Lung (tissue), 12 donors: Measurements from ENCODE around the gene MPP2. TPM values are rescaled to one million over a fixed set of nuclear protein-coding genes. Genes with fewer than 3 reads are reported as not detected.

ENCODE experiments used
- ATAC-seq: fragments of 200-7000 bp; cut with Tn5 transposase; one replicate; pipeline ENCODE4 v1.9.1; 2020; ENCODE audit warnings: moderate number of reproducible peaks; ENCODE audit not compliant: insufficient read depth, low FRiP score
- DNase-seq, 3 donors: peaks; one replicate each; pipeline ENCODE4 v3.0.0-alpha.2; 2013 to 2017
- H3K27ac ChIP-seq, 2 donors: one replicate each; pipeline ENCODE4 v1.5.1; 2013; ENCODE audit warnings: mild to moderate bottlenecking in 2 of 2, moderate library complexity in 2 of 2, control low read depth in 1 of 2, inconsistent platforms in 1 of 2, low read depth in 1 of 2, low read length in 1 of 2
- H3K27me3 ChIP-seq, 3 donors: one replicate each; pipeline ENCODE4 v1.5.1; 2013; ENCODE audit warnings: low read length in 2 of 3; ENCODE audit not compliant: control insufficient read depth in 3 of 3, insufficient read depth in 3 of 3
- H3K36me3 ChIP-seq, 4 donors: one replicate each; pipeline ENCODE4 v1.5.1; 2013; ENCODE audit warnings: low read length in 4 of 4, mild to moderate bottlenecking in 1 of 4, moderate library complexity in 1 of 4; ENCODE audit not compliant: control insufficient read depth in 4 of 4, insufficient read depth in 4 of 4
- H3K4me1 ChIP-seq, 5 donors: one replicate each; pipeline ENCODE4 v1.5.1; 2013; ENCODE audit warnings: low read length in 5 of 5, mild to moderate bottlenecking in 2 of 5, moderate library complexity in 1 of 5; ENCODE audit not compliant: control insufficient read depth in 5 of 5, insufficient read depth in 5 of 5
- H3K4me3 ChIP-seq: one replicate; pipeline ENCODE4 v1.5.1; 2013; ENCODE audit warnings: mild to moderate bottlenecking, control low read depth, moderate library complexity
- H3K9ac ChIP-seq, 2 donors: one replicate each; pipeline ENCODE4 v1.5.1; 2013; ENCODE audit warnings: low read length in 2 of 2, control low read depth in 1 of 2; ENCODE audit not compliant: insufficient read depth in 1 of 2
- H3K9me3 ChIP-seq, 4 donors: one replicate each; pipeline ENCODE4 v1.5.1; 2013; ENCODE audit warnings: low read length in 3 of 4, mild to moderate bottlenecking in 1 of 4, moderate library complexity in 1 of 4; ENCODE audit not compliant: control insufficient read depth in 4 of 4, insufficient read depth in 3 of 4
- CTCF ChIP-seq: IDR thresholded peaks from 2 replicates; pipeline ENCODE4 v1.5.1; 2012; ENCODE audit warnings: mild to moderate bottlenecking; ENCODE audit errors: control extremely low read depth, extremely low read depth
- WGBS, 2 donors: extraction: QIAGEN DNeasy Blood & Tissue Kit; methylation state at CpG; one replicate each; pipeline ENCODE4 v1.1.7; 2013; 5-methylcytosine and 5-hydroxymethylcytosine counted together
- polyA plus RNA-seq, 2 donors: library from polyadenylated mRNA; stranded (reverse); fragments of 200-250 nt; gene quantifications; one replicate each; pipeline ENCODE4 v1.2.1, GENCODE V29; 2013
- total RNA-seq, 2 donors: library from RNA; depleted of rRNA in 1 of 2; stranded (reverse); fragments of >200 nt in 1 of 2; gene quantifications; one replicate each; pipeline ENCODE4 v1.2.1, GENCODE V29; 2014 to 2021
- donor health status: control.
- donor health status: control.
- donor health status: Bipolar disorder and iron deficiency.
- donor health status: healthy.
- donor health status: DM: yes; HTN: yes; CAD: no.

The MPP2 gene
- total and polyA plus RNA-seq, 4 donors = 0.24 to 1.3 (median 0.69) TPM

GRCh38 chr17:43891851-43892646, 15.3 kb downstream of the MPP2 start:
- Histone ChIP-seq H3K27ac (no peak overlapping the region), H3K36me3 (no peaks in the 10 kb centered on the region), H3K4me3 (no peak overlapping the region), H3K27me3 (no peaks in the 10 kb centered on the region), H3K9me3 (no peaks in the 10 kb centered on the region), H3K4me1 (no peaks in the 10 kb centered on the region), H3K9ac (no peak overlapping the region)
- 92% methylated on average over 5 of the region's 5 CpGs for WGBS, 2 donors
- ATAC-seq (no peak), DNase-seq (no peak)
- TF ChIP-seq CTCF = no peak

- H3K27ac ChIP-seq = no peak overlapping the region
- no peaks in the 10 kb centered on the region for H3K4me1 ChIP-seq
- H3K9ac ChIP-seq = no peak overlapping the region
- WGBS, 2 donors = 87 to 94% methylated on average over 1 of the region's 1 CpG
- H3K36me3 ChIP-seq = no peaks in the 10 kb centered on the region
- no peak for TF ChIP-seq CTCF
- DNase-seq = no peak
- H3K4me3 ChIP-seq = no peak overlapping the region
- ATAC-seq = no peak
- no peaks in the 10 kb centered on the region for H3K9me3 ChIP-seq
- H3K27me3 ChIP-seq = no peaks in the 10 kb centered on the region
These were observed 17.1 kb downstream of the MPP2 start for GRCh38 chr17:43890240-43890639.

- ATAC-seq = no peak
- no peaks in the 10 kb centered on the region for H3K27me3 ChIP-seq
- DNase-seq = no peak
- no peaks in the 10 kb centered on the region for H3K9me3 ChIP-seq
- WGBS, 2 donors = 75 to 83% methylated on average over 4 of the region's 4 CpGs
- no peak for TF ChIP-seq CTCF
- no peaks in the 10 kb centered on the region for H3K36me3 ChIP-seq
- no peak overlapping the region for H3K4me3 ChIP-seq
- H3K9ac ChIP-seq = no peak overlapping the region
- H3K4me1 ChIP-seq = no peaks in the 10 kb centered on the region
- no peak overlapping the region for H3K27ac ChIP-seq
These were observed 18.8 kb downstream of the MPP2 start for GRCh38 chr17:43888548-43888947.
